GM18873 (cell line): Measurements from ENCODE around the gene PLXNC1.

Experiments used
- ATAC-seq: cut with Tn5 transposase; IDR thresholded peaks from one replicate; pipeline ENCODE4 v1.9.1; 2021; ENCODE audit warnings: mild to moderate bottlenecking, moderate library complexity, moderate number of reproducible peaks; ENCODE audit not compliant: unreplicated experiment, low FRiP score

Gene PLXNC1

GRCh38 chr12:94318181-94318580 lies 169.8 kb downstream of the PLXNC1 start:
- no peak for ATAC-seq

GRCh38 chr12:94320109-94320508 lies 171.7 kb downstream of the PLXNC1 start:
- no peak for ATAC-seq

GRCh38 chr12:94322346-94322745 lies 174.0 kb downstream of the PLXNC1 start:
- ATAC-seq, result no peak

GRCh38 chr12:94326234-94326633 lies 177.9 kb downstream of the PLXNC1 start:
- ATAC-seq, result no peak

- no peak for ATAC-seq
These were observed 178.3 kb downstream of the PLXNC1 start for GRCh38 chr12:94326727-94327126.

GRCh38 chr12:94327809-94328208 lies 179.4 kb downstream of the PLXNC1 start:
- no peak for ATAC-seq

- ATAC-seq, result no peak
These were observed 181.0 kb downstream of the PLXNC1 start for GRCh38 chr12:94329366-94329765.

- ATAC-seq, result no peak
These were observed 185.0 kb downstream of the PLXNC1 start for GRCh38 chr12:94333396-94333795.

GRCh38 chr12:94336211-94336925 lies 188.0 kb downstream of the PLXNC1 start:
- no peak for ATAC-seq

GRCh38 chr12:94338006-94338794 lies 189.8 kb downstream of the PLXNC1 start:
- ATAC-seq, result no peak

- ATAC-seq, result no peak
These were observed 192.2 kb downstream of the PLXNC1 start for GRCh38 chr12:94340573-94340972.

GRCh38 chr12:94353130-94353529 lies 204.8 kb downstream of the PLXNC1 start:
- no peak for ATAC-seq
